ENCODE measurements around the gene PCBD2.
"Not testable (repeated sequence)": the region's sequence is repeated elsewhere in the genome, so short reads cannot be mapped to it uniquely, and the experiment has no call there.

PCBD2 gene

DNA sequence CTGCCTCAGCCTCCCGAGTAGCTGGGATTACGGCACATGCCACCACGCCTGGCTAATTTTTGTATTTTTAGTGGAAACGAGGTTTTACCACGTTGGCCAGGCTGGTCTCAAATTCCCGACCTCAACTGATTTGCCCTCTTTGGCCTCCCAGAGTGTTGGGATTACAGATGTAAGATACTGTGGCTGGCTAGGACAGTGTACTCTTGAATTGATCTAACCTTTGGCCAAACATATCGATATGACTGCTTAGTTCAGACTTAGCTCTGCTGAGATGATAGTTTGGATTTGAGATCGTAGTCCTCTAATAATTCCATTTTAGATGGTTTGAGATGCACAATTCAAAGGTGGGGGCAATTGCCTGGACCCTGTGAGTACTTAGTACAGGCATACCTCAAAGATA is 15.6 kb upstream of the PCBD2 start:
- no peaks in the 10 kb centered on the region for H3K27me3 Mint-ChIP-seq
- no peaks in the 10 kb centered on the region for H3K9me3 Mint-ChIP-seq
- no peak overlapping the region for H3K4me3 Mint-ChIP-seq
- peaks cover 64% of the 10 kb centered on the region for H3K36me3 Mint-ChIP-seq (ENCODE audit: low read depth)
- intact Hi-C loops (cut with micrococcal nuclease) = no loop called here
- H3K4me1 Mint-ChIP-seq (ENCODE audit: low read depth) = no peaks in the 10 kb centered on the region
- no peak overlapping the region for H3K27ac Mint-ChIP-seq

DNA sequence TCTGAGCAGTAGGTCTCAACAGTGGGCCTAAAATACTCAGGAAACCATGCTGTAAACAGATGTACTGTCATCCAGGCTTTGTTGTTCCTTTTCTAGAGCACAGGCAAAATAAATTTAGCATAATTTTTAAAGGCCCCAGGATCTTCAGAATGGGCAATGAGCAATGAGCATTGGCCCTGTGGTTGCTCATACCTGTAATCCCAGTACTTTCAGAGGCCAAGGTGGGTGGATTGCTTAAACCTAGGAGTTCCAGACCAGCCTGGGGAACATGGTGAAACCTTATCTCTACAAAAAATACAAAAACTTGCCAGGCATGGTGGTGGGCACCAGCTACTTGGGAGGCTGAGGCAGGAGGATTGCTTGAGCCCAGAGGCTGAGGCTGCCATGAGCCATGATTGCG is 13.5 kb upstream of the PCBD2 start:
- H3K4me3 Mint-ChIP-seq = no peak overlapping the region

DNA sequence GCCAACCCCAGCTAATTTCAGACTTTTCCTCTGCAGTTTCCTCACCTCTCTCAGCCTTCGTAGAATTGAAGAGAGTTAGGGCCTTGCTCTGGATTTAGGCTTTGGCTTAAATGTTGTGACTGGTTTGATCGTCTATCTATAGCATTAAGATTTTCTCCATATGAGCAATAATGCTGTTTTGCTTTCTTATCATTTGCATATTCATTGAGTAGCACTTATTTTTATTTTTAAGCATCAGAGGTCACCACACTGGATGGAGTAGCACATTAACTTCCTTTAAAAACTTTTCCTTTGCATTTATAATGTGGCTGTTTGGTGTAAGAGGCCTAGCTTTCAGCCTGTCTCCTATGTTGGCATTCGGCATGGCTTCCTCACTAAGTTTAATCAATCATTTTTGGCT is 12.6 kb upstream of the PCBD2 start:
- Mint-ChIP-seq H3K4me1 (ENCODE audit: low read depth) (no peaks in the 10 kb centered on the region), H3K4me3 (no peak overlapping the region), H3K27ac (peak overlapping the region; percentile 37), H3K27me3 (no peaks in the 10 kb centered on the region), H3K9me3 (no peaks in the 10 kb centered on the region), H3K36me3 (ENCODE audit: low read depth) (peaks cover 80% of the 10 kb centered on the region)
- intact Hi-C loops (cut with micrococcal nuclease) = no loop called here

More for the DNA sequence above, 13.5 kb upstream of the PCBD2 start:
- intact Hi-C loops (cut with micrococcal nuclease) = no loop called here
- no peaks in the 10 kb centered on the region for H3K27me3 Mint-ChIP-seq
- H3K36me3 Mint-ChIP-seq (ENCODE audit: low read depth) = peaks cover 76% of the 10 kb centered on the region
- H3K9me3 Mint-ChIP-seq = no peaks in the 10 kb centered on the region
- no peaks in the 10 kb centered on the region for H3K4me1 Mint-ChIP-seq (ENCODE audit: low read depth)
- no peak overlapping the region for H3K27ac Mint-ChIP-seq

DNA sequence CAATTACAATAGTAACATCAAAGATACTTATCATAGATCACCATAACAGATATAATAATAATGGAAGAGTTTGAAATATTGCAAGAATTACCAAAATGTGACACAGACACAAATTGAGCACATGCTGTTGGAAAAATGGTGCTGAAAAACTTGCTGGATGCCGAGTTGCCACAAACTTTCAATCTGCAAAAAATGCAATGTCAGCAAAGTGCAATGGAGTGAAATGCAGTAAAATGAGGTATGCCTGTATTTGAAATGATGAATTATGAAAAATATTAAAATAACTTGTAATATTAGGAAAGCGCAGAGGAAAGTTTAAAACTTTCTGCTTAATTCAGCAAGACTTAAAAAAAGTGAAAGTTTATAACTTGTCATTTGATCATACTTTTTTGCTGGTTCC is 12.0 kb upstream of the PCBD2 start:
- H3K4me3 Mint-ChIP-seq = no peak overlapping the region
- no peaks in the 10 kb centered on the region for H3K4me1 Mint-ChIP-seq (ENCODE audit: low read depth)
- no peaks in the 10 kb centered on the region for H3K9me3 Mint-ChIP-seq
- intact Hi-C loops (cut with micrococcal nuclease) = no loop called here
- H3K27ac Mint-ChIP-seq = peak overlapping the region; percentile 37
- H3K27me3 Mint-ChIP-seq = no peaks in the 10 kb centered on the region
- H3K36me3 Mint-ChIP-seq (ENCODE audit: low read depth) = peaks cover 76% of the 10 kb centered on the region

DNA sequence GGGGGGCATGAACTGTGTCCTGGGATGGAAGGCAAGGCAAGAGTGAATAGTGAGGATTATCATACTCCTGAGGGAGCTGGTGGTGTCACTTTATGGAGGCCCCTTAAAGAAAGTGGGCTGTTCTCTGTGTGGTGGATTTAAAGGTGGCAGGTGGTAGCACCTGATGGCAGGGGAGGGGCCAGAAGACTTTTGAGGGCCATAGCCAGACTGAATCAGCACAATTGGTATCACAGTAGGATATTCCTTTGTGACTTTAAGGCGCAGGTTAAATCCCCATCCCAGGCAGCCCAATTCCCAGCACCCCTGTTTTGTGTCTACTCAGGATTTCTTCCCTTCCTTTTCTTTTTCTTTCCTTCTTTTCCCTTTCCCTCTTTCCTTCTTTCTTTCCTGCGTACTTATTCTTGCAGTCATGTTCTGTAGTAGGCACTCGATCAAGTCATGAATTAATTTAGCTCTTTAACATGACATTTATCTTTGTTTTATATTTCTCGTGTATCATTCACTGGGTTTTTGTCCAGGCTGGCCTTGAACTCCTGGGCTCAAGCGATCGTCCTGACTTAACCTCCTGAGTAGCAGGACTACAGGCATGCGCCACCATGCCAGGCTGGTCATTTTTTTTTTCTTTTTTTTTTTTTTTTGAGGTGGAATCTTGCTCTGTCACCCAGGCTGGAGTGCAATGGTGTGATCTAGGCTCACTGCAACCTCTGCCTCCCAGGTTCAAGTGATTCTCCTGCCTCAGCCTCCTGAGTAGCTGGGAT is 11.0 kb upstream of the PCBD2 start:
- Mint-ChIP-seq H3K36me3 (ENCODE audit: low read depth) (peaks cover 70% of the 10 kb centered on the region), H3K27ac (no peak overlapping the region), H3K27me3 (no peaks in the 10 kb centered on the region), H3K9me3 (no peaks in the 10 kb centered on the region), H3K4me3 (no peak overlapping the region), H3K4me1 (ENCODE audit: low read depth) (no peaks in the 10 kb centered on the region)
- intact Hi-C loops (cut with micrococcal nuclease) = no loop called here

DNA sequence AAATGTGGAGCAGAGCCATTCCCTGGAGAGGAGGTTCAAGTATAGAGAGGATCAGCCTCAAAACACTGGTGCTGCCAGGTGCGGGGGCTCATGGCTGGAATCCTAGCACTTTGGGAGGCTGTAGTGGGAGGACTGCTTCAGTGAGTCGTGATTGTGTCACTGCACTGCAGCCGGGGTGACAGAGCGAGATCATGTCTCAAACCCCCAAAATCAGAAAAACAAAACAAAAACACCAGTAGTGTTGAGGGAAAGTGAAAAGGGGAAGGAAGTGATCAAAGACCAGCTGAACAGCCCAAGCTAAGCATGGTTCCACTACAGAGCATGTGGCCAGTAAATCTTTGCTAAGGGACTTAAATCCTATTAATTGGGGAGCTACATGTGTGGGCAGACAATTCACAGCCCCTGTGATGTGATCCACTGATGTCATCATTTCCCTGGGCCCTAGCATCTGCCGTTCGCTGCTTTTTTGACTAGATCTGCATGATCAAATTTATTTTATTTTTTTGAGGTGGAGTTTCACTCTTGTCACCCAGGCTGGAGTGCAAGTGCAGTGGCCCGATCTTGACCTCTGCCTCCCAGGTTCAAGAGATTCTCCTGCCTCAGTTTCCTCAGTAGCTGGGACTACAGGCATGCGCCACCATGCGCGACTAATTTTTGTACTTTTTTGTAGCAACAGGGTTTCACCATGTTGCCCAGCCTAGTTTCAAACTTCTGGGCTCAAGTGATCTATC is 2.7 kb upstream of the PCBD2 start:
- peak overlapping the region; percentile 83 for H3K27ac Mint-ChIP-seq
- H3K27me3 Mint-ChIP-seq = no peaks in the 10 kb centered on the region
- peaks cover 35% of the 10 kb centered on the region for H3K36me3 Mint-ChIP-seq (ENCODE audit: low read depth)
- intact Hi-C loops (cut with micrococcal nuclease) = no loop called here
- H3K4me3 Mint-ChIP-seq = peak overlapping the region; percentile 52
- no peaks in the 10 kb centered on the region for H3K9me3 Mint-ChIP-seq
- peaks cover 14% of the 10 kb centered on the region for H3K4me1 Mint-ChIP-seq (ENCODE audit: low read depth)

DNA sequence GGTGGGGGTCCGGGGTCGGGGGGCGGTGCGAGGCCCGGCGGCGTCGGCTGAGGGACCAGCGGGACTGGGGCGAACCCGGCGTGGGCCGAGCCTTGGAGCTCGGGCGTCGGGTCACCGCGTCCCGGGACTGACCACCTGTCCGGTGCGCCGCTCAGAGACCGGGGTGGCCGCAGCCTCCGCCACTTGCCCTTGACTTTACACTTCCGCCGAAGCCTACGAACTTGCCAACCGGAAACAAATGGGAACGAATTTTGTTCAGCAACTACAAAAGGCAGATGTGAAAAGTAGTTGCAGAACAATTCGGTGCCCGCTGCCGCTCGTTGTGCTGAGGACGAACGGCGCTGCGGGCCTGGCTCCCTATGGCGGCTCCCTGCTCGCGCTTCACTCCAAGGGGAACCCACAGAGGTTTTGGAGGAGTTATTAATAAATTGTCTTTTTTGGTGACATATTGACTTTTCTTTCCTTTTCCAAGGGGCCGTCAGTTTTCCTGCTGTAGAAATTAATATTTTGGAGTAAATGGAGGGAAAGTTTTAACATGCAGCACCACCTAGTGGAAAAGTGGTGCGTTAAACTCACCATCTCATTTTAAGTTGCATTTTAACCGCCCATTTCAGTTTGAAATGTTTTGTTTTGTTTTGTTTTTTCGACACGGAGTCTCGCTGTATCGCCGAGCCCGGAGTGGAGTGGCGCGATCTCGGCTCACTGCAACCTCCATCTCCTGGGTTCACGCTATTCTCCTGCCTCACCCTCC is 490 bp downstream of the PCBD2 start:
- Mint-ChIP-seq H3K27ac (peak overlapping the region; percentile 93), H3K4me3 (peak overlapping the region; percentile 86), H3K27me3 (no peaks in the 10 kb centered on the region), H3K4me1 (ENCODE audit: low read depth) (peaks cover 14% of the 10 kb centered on the region), H3K36me3 (ENCODE audit: low read depth) (peaks cover 23% of the 10 kb centered on the region), H3K9me3 (no peaks in the 10 kb centered on the region)
- intact Hi-C loops (cut with micrococcal nuclease) = loop anchor here (2.0 kb wide), 3 partner anchors 31 to 167 kb away; partner anchors contain the start of genes C5orf24, CAMLG and TXNDC15

DNA sequence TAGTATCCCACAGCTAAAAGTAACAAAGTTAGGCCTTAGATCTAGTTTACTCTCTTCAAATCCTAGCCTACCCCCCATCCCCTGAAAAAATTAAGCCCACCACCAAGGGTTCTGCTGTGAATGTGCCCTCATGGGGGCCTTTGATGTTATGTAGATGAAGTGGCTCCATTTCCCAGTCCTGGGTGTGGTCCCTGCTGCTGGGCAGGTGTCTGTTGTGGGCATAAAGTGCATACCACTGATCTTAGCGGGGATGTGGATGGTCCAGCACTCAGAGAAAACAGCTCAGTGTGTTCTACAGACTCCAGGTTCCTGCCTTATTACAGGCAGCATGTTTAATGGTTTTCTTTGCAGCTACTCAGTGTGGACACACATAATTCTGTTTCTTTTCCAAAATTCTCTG is 1.9 kb downstream of the PCBD2 start:
- Mint-ChIP-seq H3K4me1 (ENCODE audit: low read depth) (peaks cover 10% of the 10 kb centered on the region), H3K9me3 (no peaks in the 10 kb centered on the region), H3K27ac (peak overlapping the region; percentile 93), H3K36me3 (ENCODE audit: low read depth) (peaks cover 23% of the 10 kb centered on the region), H3K27me3 (no peaks in the 10 kb centered on the region), H3K4me3 (no peak overlapping the region)
- intact Hi-C loops (cut with micrococcal nuclease) = no loop called here

DNA sequence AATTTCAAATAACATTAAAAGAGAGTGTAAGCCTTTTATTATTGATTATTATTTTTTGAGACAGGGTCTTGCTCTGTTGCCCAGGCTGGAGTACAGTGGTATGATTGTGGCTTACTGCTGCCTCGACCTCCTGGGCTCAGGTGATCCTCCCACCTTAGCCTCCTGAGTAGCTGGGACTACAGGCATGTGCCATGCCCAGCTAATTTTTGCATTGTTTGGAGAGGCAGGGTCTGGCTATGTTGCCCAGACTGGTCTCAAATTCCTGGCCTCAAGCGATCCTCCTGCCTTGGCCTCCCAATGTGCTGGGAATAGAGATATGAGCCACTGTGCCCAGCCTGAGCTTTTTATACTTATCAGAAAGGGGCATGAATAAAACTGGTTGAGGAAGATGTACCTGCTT is 5.8 kb downstream of the PCBD2 start:
- H3K9me3 Mint-ChIP-seq; H3K4me3 Mint-ChIP-seq; H3K4me1 Mint-ChIP-seq (ENCODE audit: low read depth); intact Hi-C loops (cut with micrococcal nuclease); H3K27ac Mint-ChIP-seq; H3K27me3 Mint-ChIP-seq: not testable (repeated sequence)
- peaks cover 16% of the 10 kb centered on the region for H3K36me3 Mint-ChIP-seq (ENCODE audit: low read depth)

DNA sequence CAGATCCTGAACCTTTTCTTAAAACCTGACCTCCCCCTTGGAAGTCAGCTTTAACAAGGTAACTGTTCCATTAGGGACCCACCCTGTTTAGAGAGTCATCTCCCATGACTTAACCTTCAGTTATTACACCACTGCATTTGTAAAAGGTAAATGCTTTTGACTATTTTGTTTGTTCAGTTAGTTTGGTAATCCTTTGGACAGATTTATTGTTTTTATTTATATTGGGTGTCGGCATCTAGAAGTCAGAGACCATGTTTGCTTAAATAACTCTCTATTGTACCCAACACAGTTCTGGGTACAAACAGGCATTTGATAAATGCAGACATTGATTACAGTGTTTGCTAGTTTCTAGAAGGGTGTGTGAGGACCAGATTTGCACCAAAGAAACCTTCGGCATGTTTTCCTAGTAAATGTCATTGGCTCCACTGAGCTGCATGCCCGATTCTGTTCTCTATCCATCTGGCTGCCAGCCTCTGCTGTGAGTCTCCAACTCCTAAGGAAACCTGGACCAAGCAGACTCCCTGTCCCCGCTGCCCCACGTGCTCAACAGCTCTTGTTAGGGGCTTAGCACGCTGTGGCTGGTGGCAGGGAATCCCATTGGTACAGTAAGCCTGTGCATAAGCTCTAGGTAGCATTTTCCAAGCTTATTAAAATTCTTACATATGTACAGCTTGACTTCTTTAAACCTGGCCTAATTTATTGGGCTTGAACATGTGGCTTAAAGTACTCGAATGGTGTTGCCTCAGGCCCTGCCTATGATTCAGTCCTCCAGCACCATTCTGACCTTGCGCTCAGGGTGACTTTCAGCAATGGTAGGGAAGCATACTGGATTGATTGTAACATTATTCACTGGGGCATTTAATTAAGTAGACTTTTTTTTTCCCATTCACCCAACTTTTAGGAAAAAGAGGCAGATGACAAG is 6.6 kb downstream of the PCBD2 start:
- H3K27ac Mint-ChIP-seq = no peak overlapping the region

DNA sequence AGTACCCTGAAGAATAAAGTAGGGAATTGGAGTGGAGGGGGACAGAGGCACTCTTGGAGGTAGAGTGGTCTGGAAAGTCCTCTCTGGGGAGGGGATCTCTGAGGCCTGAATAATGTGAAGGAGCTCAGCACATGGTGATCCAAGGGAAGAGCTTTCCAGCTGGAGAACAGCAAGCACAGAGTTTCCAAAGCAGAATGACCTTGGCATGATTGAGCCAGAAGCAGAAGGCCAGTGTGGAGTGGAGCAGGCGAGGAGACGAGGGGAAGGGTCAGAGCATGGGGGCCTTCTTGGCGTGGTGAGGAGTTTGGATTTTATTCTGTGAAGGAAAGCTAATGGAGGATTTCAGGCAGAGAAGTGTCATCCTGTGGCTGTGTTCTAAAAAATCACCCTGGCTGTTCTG is 8.3 kb downstream of the PCBD2 start:
- no peaks in the 10 kb centered on the region for H3K36me3 Mint-ChIP-seq (ENCODE audit: low read depth)
- H3K9me3 Mint-ChIP-seq = no peaks in the 10 kb centered on the region
- intact Hi-C loops (cut with micrococcal nuclease) = no loop called here
- H3K4me3 Mint-ChIP-seq = no peak overlapping the region
- H3K27ac Mint-ChIP-seq = no peak overlapping the region
- H3K27me3 Mint-ChIP-seq = no peaks in the 10 kb centered on the region
- H3K4me1 Mint-ChIP-seq (ENCODE audit: low read depth) = no peaks in the 10 kb centered on the region

More for the DNA sequence above, 6.6 kb downstream of the PCBD2 start:
- H3K4me1 Mint-ChIP-seq (ENCODE audit: low read depth) = no peaks in the 10 kb centered on the region
- peaks cover 9% of the 10 kb centered on the region for H3K36me3 Mint-ChIP-seq (ENCODE audit: low read depth)
- no peaks in the 10 kb centered on the region for H3K27me3 Mint-ChIP-seq
- H3K4me3 Mint-ChIP-seq = no peak overlapping the region
- intact Hi-C loops (cut with micrococcal nuclease) = no loop called here
- H3K9me3 Mint-ChIP-seq = no peaks in the 10 kb centered on the region

DNA sequence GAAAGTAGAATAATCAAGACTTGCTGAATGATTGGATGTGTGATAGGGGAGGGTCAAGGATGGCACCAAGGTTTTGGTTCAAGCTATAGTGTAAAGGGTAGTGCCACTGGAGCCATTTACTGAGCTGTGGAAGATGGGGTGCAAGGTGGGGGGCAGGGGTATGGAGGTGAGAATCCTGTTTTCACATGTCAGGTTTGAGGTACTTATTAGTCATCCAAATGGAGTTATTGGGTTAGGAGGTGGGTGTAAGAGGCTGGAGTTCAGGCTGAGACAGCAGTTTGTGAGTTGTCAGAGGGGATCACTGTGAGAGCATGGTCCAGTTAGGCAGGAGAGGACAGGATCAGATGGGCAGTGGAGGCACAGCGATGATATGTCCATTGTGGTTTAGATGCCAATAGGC is 8.9 kb downstream of the PCBD2 start:
- Mint-ChIP-seq H3K36me3 (ENCODE audit: low read depth) (peaks cover 5% of the 10 kb centered on the region), H3K27ac (no peak overlapping the region)

DNA sequence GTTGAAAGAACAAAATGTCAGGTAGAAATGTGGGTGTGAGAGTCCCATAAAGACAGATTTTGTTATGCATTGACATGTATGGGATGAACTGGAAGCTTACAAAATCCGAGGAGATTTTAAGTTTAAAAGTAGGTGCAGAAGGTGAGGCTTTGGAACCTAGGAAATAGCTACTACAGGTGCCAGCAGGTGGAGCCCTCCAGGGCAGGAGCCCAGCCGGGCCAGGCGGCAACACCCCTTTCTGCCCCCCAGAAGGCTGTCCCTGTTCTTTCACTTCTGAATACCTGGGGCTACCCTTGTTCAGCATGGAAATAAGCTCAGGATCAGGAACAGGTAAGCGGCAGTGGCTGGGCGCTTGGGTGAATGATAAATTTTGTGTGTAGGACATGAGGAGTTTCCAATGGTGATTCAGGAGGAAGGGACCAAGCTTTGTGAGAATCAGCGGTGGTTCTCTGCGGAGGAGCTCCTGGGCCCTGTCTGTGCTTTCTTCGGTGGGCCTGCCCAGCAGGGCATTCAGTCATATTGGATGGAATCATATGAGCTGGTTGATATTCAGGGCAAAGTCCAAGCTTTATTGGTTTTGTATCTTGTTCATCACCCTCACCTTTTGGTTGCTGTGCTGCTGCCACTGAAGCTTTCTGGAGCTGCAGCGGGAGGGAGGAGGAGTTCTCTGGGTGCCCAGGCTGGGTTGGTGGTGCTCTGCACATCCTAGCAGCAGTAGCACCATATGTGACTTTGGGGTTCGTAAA is 12.3 kb downstream of the PCBD2 start:
- H3K9me3 Mint-ChIP-seq = no peaks in the 10 kb centered on the region
- no peak overlapping the region for H3K27ac Mint-ChIP-seq
- H3K4me1 Mint-ChIP-seq (ENCODE audit: low read depth) = no peaks in the 10 kb centered on the region
- H3K27me3 Mint-ChIP-seq = no peaks in the 10 kb centered on the region
- H3K36me3 Mint-ChIP-seq (ENCODE audit: low read depth) = peaks cover 9% of the 10 kb centered on the region
- intact Hi-C loops (cut with micrococcal nuclease) = no loop called here
- H3K4me3 Mint-ChIP-seq = no peak overlapping the region

More for the DNA sequence above, 8.9 kb downstream of the PCBD2 start:
- intact Hi-C loops (cut with micrococcal nuclease) = no loop called here
- Mint-ChIP-seq H3K4me3 (no peak overlapping the region), H3K4me1 (ENCODE audit: low read depth) (no peaks in the 10 kb centered on the region), H3K27me3 (no peaks in the 10 kb centered on the region), H3K9me3 (no peaks in the 10 kb centered on the region)

Data from dendritic cell treated with granulocyte-macrophage colony-stimulating factor and Interleukin-4, amounts not matched to agents 40 ng/mL and 50 ng/mL, for 4 days (primary cell).